ENCODE measurements around the gene IFT57.

GRCh38 chr3:108164391-108164790 lies 57.8 kb downstream of the IFT57 start:
- TF ChIP-seq CTCF (IDR thresholded peaks at IDR 0.05) (no peak), POLR2A (IDR thresholded peaks at IDR 0.05) (no peak), EP300 (IDR thresholded peaks at IDR 0.05; ENCODE audit: low read depth) (no peak)

Measured in transverse colon (tissue), 3 donors.